Activated B cell treated with CpG ODN at 0.5 μM for 24 hours (primary cell): Measurements from ENCODE around the gene TMPRSS4. TPM values are rescaled to one million over a fixed set of nuclear protein-coding genes. Genes with fewer than 3 reads are reported as not detected.

Experiments
- ATAC-seq: fragments of 200-7000 bp; cut with Tn5 transposase; one replicate; pipeline ENCODE4 v1.10.0; 2021; ENCODE audit warnings: low read depth, mild to moderate bottlenecking, moderate library complexity
- CTCF ChIA-PET: fragments of 350-600 bp; sonication (Branson Sonifier 250); formaldehyde crosslinking; loops from one replicate; lab custom pipeline; 2021; ENCODE audit warnings: antibody characterized with exemption; lab: Charles Lee
- POLR2A ChIA-PET: fragments of 350-600 bp; sonication (Branson Sonifier 250); formaldehyde crosslinking; loops from one replicate; lab custom pipeline; 2021; ENCODE audit warnings: antibody characterized with exemption; lab: Charles Lee
- DNase-seq: peaks from one replicate; pipeline ENCODE4 v3.0.0; 2022
- H3K27ac Mint-ChIP-seq: one replicate; pipeline ENCODE4 v1.8.0; 2020; ENCODE audit warnings: mixed read lengths
- H3K27me3 Mint-ChIP-seq: one replicate; pipeline ENCODE4 v1.8.0; 2021; ENCODE audit warnings: mixed read lengths
- H3K36me3 Mint-ChIP-seq: one replicate; pipeline ENCODE4 v1.8.0; 2021; ENCODE audit warnings: low read depth, mixed read lengths
- H3K4me1 Mint-ChIP-seq: one replicate; pipeline ENCODE4 v1.8.0; 2021; ENCODE audit warnings: mixed read lengths
- H3K4me3 Mint-ChIP-seq: one replicate; pipeline ENCODE4 v1.8.0; 2020; ENCODE audit warnings: mild to moderate bottlenecking, mixed read lengths
- H3K9me3 Mint-ChIP-seq: one replicate; pipeline ENCODE4 v1.8.0; 2020; ENCODE audit warnings: mixed read lengths
- CTCF ChIP-seq: fragments of 200-600 bp; IDR thresholded peaks from one replicate; pipeline ENCODE4 v1.8.0; 2022; ENCODE audit warnings: antibody characterized with exemption, mild to moderate bottlenecking
- intact Hi-C: fragments of 100-400 bp; cut with micrococcal nuclease; formaldehyde crosslinking; loops from one replicate; pipeline ENCODE4 v1.15.1; 2024
- total RNA-seq: library from RNA; stranded (reverse); gene quantifications from 2 replicates; pipeline ENCODE4 v1.2.3, GENCODE V29; 2022

TMPRSS4 gene
- total RNA-seq, 1 donor from 2014 or later, result not detected

- POLR2A ChIA-PET, result interaction anchor here (0.7 to 6.4 kb wide), 6 partner anchors 56 to 231 kb away, joined by 3 to 136 read pairs (median 18); partner anchors contain the start of genes FXYD2 and IL10RA
- no peaks in the 10 kb centered on the region for H3K36me3 Mint-ChIP-seq
- DNase-seq (no peak), ATAC-seq (no peak)
- no peaks in the 10 kb centered on the region for H3K27me3 Mint-ChIP-seq
- H3K9me3 Mint-ChIP-seq, result no peaks in the 10 kb centered on the region
- no peak overlapping the region for H3K4me3 Mint-ChIP-seq
- no peak overlapping the region for H3K27ac Mint-ChIP-seq
- no peak for TF ChIP-seq CTCF
- peaks cover 30% of the 10 kb centered on the region for H3K4me1 Mint-ChIP-seq
- CTCF ChIA-PET, result interaction anchor here (0.7 to 9.5 kb wide), 10 partner anchors 35 to 248 kb away, joined by 3 to 294 read pairs (median 8); partner anchors contain the start of gene FXYD2
- intact Hi-C loops, result loop anchor here (5.0 kb wide), 1 partner anchor 117 kb away; no protein-coding TSS in a partner anchor
Measured at GRCh38 chr11:118054712-118055640, 21.9 kb upstream of the TMPRSS4 start.

- ATAC-seq, result no peak
- Mint-ChIP-seq H3K4me1 (peaks cover 24% of the 10 kb centered on the region), H3K36me3 (no peaks in the 10 kb centered on the region), H3K27me3 (no peaks in the 10 kb centered on the region), H3K27ac (no peak overlapping the region), H3K9me3 (no peaks in the 10 kb centered on the region), H3K4me3 (no peak overlapping the region)
- intact Hi-C loops, result no loop called here
- ChIA-PET POLR2A (interaction anchor here (0.9 to 6.4 kb wide), 2 partner anchors 57 to 105 kb away, joined by 3 to 136 read pairs; no protein-coding TSS in a partner anchor), CTCF (interaction anchor here (1.3 to 9.5 kb wide), 4 partner anchors 106 to 249 kb away, joined by 3 to 294 read pairs (median 120); no protein-coding TSS in a partner anchor)
- no peak for TF ChIP-seq CTCF
- DNase-seq, result no peak
Measured at GRCh38 chr11:118055966-118056365, 20.9 kb upstream of the TMPRSS4 start.

- Mint-ChIP-seq H3K36me3 (no peaks in the 10 kb centered on the region), H3K27me3 (peaks cover 1% of the 10 kb centered on the region), H3K4me1 (peaks cover 16% of the 10 kb centered on the region), H3K4me3 (no peak overlapping the region), H3K9me3 (no peaks in the 10 kb centered on the region), H3K27ac (no peak overlapping the region)
- CTCF ChIA-PET, result interaction anchor here (1.4 to 9.5 kb wide), 3 partner anchors 107 to 631 kb away, joined by 4 to 294 read pairs (median 148); no protein-coding TSS in a partner anchor
- intact Hi-C loops, result no loop called here
- ATAC-seq (no peak), DNase-seq (no peak)
- TF ChIP-seq CTCF, result no peak
- POLR2A ChIA-PET, result interaction anchor here (0.9 kb wide), 1 partner anchor 105 kb away, joined by 3 read pairs; no protein-coding TSS in a partner anchor
Measured at GRCh38 chr11:118056806-118057205, 20.1 kb upstream of the TMPRSS4 start.

GRCh38 chr11:118057251-118058145, 19.4 kb upstream of the TMPRSS4 start:
- no peak for ATAC-seq
- Mint-ChIP-seq H3K36me3 (no peaks in the 10 kb centered on the region), H3K4me1 (peaks cover 9% of the 10 kb centered on the region), H3K27ac (no peak overlapping the region), H3K9me3 (no peaks in the 10 kb centered on the region), H3K27me3 (peaks cover 1% of the 10 kb centered on the region), H3K4me3 (no peak overlapping the region)
- intact Hi-C loops, result no loop called here
- no peak for TF ChIP-seq CTCF
- ChIA-PET CTCF (interaction anchor here (1.2 to 9.5 kb wide), 3 partner anchors 108 to 631 kb away, joined by 4 to 294 read pairs (median 5); no protein-coding TSS in a partner anchor), POLR2A (no interaction called here)
- no peak for DNase-seq
